Retina (tissue), 1 donor: Measurements from ENCODE around the gene TXLNB.
"Not testable (repeated sequence)": the region's sequence is repeated elsewhere in the genome, so short reads cannot be mapped to it uniquely, and the experiment has no call there.

ENCODE experiments used
- DNase-seq: peaks from one replicate; pipeline ENCODE4 v3.0.0-alpha.2; 2016

The TXLNB gene

DNA sequence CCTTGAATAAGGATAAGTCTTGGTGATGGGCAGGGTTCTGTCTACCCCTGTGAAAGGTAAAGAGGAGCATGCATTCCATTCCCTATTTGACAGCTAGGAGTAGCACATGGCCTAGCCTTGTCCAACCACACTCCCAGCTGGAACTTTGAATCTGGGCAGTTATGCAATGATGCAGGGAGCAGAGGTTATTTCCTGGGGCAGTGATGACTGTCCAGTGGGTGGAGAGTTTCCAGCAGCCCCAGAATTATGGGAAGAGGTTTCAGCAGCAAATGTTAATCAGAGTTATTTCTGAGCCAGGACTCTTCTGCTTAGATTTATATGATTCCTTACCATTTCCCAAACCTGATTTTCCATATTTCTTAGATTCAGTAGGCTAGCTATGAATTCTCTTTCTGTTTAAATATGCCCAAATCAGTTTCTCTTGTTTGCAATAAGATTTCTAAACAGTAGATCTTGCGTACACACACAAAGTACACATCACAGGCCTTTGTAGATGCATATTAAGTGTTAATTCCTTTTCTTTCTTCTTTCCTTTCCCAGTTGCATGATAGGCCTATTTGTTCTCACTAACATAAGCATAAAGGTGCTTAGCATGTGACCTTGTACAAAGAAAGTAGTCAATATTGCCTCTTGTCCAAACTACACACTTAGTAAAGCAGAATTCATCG is 17.3 kb upstream of the TXLNB start:
- no peak for DNase-seq

DNA sequence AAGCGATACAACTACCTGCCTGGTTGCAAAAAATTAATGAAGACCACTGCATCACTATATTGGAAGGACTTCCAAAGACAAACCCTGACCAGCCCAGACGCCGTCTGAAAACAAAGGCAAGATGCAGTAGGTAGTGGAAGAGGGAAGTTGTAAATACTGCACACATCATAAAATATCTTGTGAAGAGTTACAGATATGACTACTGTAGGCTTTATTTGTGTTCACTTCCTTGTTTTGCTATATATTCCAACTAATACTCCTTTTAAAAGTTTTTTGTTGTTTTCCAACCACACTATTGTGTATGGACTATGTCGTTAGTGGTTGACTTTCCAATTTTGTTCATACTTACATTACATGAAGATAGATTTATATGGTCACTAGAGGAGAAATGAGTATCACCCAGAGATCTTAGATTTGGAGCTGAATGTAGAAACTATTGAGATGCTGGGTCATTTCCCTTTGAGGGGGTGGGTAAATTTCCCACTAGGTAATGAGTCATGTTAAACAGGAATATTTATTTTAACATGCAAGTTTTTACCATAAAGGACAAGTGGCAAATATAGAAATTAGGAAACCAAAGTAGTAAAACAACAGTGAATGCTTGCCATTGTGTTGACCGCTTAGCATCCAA is 16.6 kb upstream of the TXLNB start:
- no peak for DNase-seq

DNA sequence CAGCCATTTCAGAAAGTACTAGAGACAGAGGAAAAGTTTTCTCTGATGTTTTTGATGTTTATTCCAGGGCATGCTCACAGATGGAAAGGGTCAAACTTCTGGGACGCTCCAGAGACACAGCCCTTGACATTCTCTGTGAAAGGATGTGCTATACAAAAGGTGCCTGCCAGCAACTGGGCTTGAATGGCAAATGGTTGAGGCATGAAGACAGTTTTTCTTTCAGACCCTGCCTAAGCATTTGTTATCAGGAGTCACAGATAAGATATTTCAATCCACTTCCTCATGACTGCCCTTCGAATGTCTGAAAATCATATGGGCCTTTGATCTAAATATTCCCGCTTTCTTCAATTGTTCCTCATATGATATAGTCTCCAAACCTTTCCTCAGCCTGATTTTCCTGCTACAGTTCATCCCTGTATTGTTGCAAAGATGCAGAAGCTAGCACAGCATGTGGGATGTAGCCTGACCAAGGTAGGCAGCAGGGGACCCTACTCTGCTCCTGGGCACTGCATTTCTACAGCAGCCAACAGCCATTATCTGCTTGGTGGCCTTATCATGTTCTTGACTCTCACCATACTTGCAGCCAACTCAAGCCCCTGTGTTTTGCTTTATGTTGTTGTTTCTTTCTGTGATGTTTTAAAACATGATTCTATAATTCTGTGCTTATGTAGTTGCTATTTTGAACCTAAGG is 14.6 kb upstream of the TXLNB start:
- no peak for DNase-seq

DNA sequence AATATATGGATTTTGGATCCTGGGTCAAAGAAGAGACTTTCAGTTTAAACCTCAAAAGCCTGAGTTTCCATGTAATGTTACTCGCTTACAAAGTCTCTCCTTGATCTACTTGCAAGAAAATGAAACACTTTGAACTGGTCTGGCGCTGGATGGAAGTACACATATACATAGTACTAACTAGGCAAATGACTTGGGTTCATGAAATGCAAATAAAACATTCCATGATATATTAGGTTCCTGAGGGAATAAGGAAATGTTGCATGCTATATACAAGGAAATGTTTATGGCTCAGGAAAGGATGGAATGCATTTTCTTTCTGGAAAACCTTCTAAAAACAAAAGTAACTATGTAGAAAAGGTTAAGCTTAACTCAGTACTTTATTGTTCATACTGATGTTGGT is 11.4 kb upstream of the TXLNB start:
- DNase-seq = no peak

DNA sequence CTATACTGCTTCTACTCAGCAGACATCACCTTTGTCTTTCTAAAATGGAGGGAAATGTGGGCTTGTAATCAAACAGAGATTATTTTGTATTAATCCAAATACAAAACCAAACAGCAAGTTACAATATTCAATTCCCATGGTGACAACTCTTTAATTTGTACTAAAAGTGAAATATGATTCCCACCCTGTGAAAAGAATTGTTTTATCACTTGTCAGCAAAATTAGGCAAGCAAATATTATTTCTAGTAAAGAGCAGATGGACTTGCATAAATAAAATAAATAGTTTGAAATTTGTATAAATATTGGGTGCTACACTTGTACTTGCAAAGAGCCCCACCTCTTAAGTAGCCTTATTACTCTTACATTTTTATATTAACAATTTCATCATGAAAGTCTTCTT is 6.1 kb upstream of the TXLNB start:
- DNase-seq = no peak

DNA sequence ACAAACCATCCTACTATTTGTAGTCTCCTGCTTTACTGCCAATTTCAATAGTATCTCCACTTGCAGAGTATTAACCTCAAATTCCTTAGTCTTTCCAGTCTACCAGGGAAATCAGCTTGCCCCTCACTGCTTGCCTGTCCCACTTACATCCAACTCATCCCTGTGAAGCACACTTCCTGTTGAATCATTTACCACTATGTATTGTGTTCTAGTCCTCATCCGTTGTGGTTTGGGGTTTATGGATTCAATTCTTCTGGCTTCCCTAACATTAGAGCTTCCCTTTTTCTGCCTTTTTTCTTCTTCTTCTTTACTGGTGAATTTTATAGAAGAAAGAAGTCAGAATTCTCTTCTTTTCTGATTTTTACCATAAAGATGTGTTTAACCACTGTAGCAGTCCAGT is 5.1 kb upstream of the TXLNB start:
- DNase-seq = no peak

DNA sequence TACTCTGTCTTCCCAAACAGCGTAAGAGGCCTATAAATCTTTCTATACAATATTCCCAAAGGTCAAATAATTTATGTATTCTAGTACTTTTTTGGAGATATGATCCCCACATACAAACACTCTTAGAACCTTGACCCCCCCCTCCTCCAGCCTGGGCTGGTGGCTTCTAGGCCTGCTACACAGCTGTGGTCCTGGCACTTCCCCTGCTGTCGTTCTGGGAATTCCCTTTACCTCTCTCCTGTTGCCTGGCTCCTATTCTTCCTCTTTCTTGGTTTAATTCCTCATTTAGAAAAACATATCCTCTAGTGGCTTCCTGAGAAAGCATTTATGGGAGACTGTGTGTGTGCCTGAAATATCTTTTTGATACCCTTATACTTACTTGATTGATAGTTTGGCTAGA is 4.1 kb upstream of the TXLNB start:
- no peak for DNase-seq

DNA sequence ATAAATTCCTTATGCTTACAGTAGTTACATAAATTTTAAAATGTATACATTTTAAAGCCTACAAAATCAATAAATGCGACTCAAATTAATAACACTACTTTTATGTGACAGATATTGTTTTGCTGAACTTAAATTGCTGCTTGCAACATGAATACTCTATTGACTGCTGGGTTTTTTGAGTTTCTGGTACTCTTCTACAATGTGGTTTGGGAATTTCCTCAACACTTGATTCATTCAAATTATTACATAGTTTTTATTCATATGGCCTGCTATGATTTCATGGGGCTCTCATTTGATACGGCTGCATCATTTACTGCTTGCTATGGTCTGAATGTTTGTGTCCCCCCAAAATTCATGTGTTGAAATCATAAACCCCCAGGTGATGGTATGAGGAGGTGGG is 2.3 kb upstream of the TXLNB start:
- DNase-seq = no peak

DNA sequence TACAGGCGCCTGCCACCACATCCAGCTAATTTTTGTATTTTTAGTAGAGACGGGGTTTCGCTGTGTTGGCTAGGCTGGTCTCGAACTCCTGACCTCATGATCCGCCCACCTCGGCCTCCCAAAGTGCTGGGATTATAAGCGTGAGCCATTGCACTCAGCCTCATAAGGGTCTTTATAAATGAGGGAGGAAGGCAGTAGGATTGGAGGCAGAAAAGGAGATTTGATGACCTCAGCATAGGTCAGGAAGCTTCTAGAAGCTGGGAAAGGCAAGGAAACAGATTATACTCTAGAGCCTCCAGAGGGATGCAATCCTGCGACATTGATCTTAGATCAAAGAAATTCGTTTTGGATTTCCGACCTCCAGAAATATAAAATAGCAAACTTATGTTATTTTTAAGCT is 1.4 kb upstream of the TXLNB start:
- not testable (repeated sequence) for DNase-seq

DNA sequence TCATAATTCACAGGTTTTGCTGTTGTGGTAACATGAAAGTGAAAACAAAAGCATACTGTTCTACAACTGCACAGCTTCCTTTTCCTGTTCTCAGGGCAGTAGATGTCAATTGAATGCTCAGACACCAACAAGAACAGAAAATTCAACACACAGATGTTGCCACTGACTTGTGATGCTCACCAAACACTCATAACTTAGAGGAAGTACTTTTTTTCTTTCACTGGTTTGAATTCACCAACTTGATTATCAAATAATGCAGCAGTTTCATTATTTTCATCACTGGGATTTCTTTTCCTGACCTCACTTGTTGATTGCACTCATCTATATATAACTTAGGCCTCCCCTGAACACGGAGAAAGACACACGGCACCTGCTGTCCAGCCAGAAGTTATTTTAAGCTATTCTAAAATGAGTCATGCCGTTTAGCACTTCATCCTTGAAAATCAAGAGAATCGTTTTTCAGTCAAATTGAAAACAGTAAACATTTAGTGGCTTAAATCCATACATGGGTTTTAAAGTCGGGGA is 949 bp downstream of the TXLNB start:
- DNase-seq = no peak

DNA sequence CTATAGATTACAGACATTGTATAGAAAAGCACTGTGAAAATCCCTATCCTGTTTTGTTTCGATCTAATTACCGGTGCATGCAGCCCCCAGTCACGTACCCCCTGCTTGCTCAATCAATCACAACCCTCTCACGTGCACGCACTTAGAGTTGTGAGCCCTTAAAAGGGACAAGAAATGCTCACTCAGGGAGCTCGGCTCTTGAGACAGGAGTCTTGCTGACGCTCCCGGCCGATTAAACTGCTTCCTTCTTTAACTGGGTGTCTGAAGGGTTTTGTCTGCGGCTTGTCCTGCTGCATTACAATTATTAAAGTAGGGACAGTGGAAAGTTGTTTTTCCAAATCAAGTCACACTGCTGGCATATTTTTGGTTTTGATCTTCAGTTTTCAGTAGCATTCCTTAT is 2.6 kb downstream of the TXLNB start:
- no peak for DNase-seq

DNA sequence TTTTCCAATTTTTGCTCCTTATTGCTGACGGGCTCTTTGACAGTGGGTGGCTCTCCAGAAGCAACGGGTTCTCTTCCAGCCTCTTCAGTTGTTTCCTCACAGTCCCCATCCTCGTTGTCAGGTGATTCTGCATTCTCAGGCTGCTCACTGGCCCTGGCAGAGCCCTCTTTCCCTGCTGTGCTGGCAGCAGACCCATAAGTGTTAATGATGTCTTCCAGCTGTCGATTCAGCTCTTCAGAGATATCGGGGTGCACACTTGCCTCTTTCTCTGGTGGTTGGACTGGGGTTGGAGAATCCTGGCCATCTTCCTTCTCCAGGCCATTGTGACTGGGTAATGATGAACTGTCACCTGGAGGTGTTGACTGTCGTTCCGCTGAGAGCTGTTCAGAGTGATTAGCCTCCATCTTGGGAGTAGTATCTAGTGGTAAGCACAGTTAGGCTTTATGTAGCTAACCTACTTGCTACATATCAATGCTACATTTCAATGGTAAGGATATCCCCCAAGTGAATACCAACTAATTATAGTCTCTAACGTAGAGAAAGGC is 3.2 kb downstream of the TXLNB start:
- DNase-seq = no peak

DNA sequence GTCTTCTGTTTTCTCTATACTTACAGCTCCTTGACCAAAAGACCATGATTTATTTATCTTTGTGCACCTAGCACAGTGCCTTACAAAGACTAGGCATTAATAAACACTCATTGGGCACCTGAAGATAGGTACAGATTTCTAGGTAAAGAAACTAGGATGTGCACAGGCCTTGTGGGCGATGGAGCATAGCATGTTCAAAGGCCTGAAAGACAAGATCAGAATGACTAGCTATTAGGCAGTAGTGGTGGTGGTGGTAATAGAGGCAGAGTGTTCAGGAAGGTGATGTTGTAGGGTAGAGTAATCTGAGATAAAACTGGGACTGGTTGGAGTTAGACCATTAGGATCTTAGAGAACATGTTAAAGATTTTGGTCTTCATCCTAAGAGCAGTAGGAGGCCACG is 3.9 kb downstream of the TXLNB start:
- no peak for DNase-seq

DNA sequence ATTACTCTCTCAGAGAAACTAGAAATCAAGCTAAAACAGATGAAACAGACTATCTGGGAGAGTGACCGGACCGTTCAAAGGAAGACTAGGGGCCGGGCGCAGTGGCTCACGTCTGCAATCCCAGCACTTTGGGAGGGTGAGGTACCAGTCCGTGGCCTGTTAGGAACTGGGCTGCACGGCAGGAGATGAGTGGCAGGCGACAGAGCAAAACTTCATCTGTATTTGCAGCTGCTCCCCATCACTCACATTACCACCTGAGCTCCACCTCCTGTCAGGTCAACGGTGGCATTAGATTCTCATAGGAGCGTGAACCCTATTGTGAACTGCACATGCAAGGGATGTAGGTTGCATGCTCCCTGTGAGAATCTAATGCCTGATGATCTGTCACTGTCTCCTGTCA is 5.4 kb downstream of the TXLNB start:
- DNase-seq = not testable (repeated sequence)

DNA sequence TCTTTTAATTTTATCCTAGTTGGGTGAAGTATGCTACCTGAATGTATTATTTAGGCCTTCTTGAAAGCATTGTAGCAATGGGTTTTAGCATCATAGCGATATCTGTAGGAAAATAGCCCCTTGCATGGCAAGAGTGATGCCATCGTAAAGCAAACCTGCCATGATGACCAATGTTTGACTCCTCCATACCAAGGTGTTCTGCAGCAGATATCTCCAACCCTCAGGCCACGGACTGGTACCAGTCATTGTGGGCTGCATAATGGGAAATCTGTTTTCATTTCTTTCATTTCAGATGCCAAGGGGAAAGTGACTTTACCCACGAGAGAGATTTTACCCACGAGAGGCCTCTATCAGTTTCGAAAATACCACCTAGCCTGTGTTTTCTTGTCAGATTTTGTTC is 6.2 kb downstream of the TXLNB start:
- no peak for DNase-seq

DNA sequence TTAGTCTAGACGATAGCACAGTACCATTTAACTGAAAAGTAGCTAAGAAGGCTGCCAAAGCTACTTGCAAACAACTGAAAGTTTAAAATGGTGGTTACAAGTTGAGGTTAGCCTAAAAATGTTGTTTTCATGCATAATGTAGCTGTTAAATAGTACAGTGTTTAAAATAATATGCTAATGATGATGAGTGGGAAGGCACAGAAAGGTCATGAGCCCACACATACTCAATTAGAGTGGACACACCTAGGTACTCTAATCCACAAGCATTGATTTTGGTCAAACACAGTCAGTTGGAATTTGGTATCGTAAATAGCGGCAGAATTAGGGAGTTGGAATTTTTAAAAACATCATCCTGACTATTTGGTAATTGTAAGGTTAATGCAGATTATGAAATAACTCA is 7.0 kb downstream of the TXLNB start:
- DNase-seq = no peak

DNA sequence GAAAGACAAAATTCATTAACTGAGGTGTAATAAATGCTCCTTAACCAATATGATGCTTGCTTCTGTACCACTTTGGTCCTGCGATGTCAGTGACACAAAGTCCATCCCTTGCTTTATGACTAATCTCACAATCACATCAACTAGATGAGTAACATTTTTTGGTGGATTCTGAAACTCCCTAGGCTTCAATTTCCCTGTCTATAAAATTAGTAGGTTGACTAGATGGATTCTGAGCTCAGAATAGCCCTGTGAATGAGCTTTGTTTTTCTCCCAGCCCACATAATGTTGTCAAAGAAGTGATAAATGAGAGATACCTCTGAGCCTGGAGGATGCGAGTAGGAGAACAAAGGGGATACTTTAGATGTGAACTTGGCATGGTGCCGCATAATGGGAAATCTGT is 9.1 kb downstream of the TXLNB start:
- no peak for DNase-seq

DNA sequence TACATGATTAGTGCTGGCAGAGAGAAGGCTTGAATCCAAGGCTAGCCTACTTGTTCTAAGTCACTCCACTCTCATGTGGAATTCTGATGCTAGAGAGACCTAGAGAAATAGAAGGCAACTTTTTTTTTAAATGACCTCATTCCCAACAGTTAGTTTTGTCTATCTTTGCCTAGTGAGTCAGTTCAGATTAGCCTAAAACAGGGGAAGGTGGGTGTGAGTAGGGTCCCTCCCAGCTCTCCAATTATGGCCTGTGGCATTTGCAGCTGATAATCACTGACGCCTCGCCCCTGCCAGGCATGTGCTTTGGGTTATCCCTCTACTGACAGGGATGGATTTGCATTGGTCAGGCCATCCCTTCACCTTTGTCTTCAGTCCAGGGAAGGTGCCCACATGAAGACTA is 13.6 kb downstream of the TXLNB start:
- no peak for DNase-seq

DNA sequence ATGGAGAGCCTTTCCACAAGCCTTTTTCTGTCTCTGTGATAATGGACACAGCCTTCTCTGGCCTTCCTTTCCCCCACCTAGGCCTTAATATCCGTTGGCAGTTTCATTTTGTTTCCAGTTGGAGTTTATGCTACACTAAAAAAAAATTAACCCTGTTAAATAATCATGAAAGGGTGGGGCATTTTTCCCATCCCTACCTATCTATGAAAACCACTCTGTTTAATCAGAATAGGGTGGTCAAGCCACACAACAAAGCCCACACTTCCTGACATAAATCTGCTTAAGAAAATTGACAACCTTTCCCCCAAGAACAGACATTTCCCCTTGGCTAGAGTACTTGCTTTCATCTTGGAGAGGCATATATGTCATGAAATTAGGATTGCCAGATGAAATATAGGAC is 14.2 kb downstream of the TXLNB start:
- no peak for DNase-seq

DNA sequence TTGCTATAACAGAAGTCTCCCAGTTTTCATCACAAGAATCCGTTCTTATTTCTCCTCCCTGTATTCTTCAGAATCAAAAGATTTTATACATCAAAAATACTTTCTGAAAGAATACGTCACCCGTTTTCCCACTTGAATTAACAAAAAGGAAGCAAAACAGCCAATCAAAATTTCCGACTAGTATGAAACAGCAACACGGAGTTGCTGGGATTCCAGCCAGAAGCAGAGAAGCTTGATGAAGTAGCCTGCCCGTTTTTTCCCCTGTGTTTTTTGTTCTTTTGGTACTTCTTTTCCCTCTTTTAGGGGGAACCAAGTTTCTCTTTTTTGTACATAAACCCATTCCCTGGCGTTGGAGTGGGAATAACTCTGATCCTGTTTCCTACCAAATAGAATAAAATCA is 14.6 kb downstream of the TXLNB start:
- no peak for DNase-seq

DNA sequence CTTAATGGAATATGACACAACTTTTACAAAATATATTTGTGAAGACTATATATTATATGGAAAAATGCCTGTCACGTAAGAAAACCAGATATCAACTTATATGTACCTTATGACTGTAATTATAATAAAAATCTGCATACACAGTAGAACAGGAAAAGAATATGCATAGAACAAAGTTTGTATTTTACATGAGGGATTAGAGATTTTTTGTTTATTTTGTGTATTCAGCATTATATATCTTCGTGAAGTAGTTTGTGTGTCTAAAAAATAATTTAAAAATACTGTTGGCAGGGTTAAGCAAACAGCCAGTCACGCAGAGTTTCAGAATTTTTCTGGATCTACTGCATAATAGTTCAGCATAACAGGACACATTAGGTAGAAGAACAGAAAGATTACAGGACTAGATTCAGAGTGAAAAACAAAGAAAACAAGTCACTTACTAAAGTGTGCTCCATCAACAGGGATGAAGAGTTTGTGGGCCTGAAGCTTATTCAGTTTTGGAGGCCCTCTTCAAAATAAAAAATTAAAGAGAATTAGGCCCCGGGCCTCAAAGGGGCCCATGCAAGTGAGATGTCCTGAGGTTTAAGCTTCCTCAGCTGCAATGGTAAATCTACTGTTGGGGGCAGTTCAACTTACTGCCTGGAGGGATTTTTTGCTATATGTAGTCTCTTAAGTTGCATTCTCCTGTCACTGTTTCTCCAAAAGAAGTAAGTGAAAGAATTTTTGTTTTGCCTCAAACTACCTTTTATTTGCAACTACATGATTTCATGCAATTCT is 16.3 kb downstream of the TXLNB start:
- no peak for DNase-seq

DNA sequence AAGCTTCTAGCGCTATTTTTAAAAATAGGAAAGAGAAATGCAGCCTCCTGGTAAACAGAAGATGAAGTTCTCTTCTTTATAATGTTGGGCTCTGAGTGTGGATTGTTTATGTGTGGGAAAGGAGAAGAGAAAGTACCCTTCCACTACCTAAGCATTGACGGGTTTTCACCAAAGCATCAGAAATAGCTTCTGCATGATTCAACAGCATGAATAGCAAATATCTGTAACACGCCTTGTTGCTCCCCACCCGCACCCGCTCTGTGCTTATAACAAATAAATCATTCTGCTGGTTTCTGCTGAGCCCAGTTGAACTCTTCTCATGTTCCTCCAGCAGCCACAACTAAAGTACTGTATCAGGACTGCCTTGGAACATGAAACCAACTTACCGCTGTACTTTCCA is 20.7 kb downstream of the TXLNB start:
- DNase-seq = no peak

DNA sequence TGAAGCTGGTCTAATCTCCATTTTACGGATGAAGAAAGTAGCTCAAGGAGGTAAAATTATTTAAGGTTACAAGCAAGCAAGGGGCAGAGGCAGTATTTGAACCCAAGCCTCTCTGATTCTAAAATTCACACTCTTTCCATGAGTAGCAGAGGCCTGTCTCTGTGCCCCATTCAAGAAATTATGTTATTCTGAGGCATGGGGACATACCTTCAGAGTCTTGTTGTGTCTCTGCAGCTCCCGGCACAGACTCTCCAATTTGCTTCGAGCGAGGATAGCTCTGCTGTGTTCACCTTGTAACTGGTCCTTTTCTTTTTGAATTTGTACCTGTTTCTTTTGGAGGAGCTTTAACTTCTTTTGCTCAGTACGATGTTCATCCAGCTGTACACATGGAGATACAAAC is 21.5 kb downstream of the TXLNB start:
- no peak for DNase-seq
